Astrocyte (in vitro differentiated cells and primary cell): Measurements from ENCODE around the gene GPR158. TPM values are rescaled to one million over a fixed set of nuclear protein-coding genes. Genes with fewer than 3 reads are reported as not detected.

ENCODE experiments used
- DNase-seq: peaks from one replicate; pipeline ENCODE4 v3.0.0-alpha.2; 2010; ENCODE audit warnings: low read depth
- FAIRE-seq: peaks from 2 replicates; lab custom pipeline; 2011; peaks lifted over from hg19 to GRCh38; lab: Jason Lieb, UNC
- H2AFZ ChIP-seq: 2 replicates; pipeline ENCODE4 v1.6.0; 2012; ENCODE audit warnings: low read depth, low read length, inconsistent platforms
- H3K27ac ChIP-seq: 2 replicates; pipeline ENCODE4 v1.5.1; 2011; ENCODE audit warnings: low read depth, low read length, inconsistent platforms
- H3K27me3 ChIP-seq: 2 replicates; pipeline ENCODE4 v1.6.0; 2011; ENCODE audit warnings: low read length, inconsistent platforms; ENCODE audit not compliant: insufficient read depth
- H3K36me3 ChIP-seq: 2 replicates; pipeline ENCODE4 v1.5.1; 2011; ENCODE audit warnings: low read length, inconsistent platforms; ENCODE audit not compliant: insufficient read depth
- H3K4me1 ChIP-seq: 2 replicates; pipeline ENCODE4 v1.5.1; 2011; ENCODE audit warnings: low read length, inconsistent platforms; ENCODE audit not compliant: insufficient read depth
- H3K4me2 ChIP-seq: 2 replicates; pipeline ENCODE4 v1.6.0; 2012; ENCODE audit warnings: low read length, inconsistent platforms
- H3K4me3 ChIP-seq: 2 replicates; pipeline ENCODE4 v1.5.1; 2011; ENCODE audit warnings: low read depth, mild to moderate bottlenecking, low read length, inconsistent platforms; ENCODE audit not compliant: insufficient read depth
- H3K79me2 ChIP-seq: 2 replicates; pipeline ENCODE4 v1.6.0; 2012; ENCODE audit warnings: mild to moderate bottlenecking, low read length, inconsistent platforms; ENCODE audit not compliant: insufficient read depth
- H3K9ac ChIP-seq: 2 replicates; pipeline ENCODE4 v1.6.0; 2012; ENCODE audit warnings: mild to moderate bottlenecking, low read length, inconsistent platforms
- H3K9me3 ChIP-seq: 2 replicates; pipeline ENCODE4 v1.5.1; 2012; ENCODE audit warnings: low read depth, mild to moderate bottlenecking, low read length, inconsistent platforms; ENCODE audit not compliant: insufficient read depth
- H4K20me1 ChIP-seq: 2 replicates; pipeline ENCODE4 v1.6.0; 2012; ENCODE audit warnings: low read length, inconsistent platforms; ENCODE audit not compliant: insufficient read depth
- H3K27ac Mint-ChIP-seq: one replicate; pipeline ENCODE4 v1.8.0; 2021; ENCODE audit warnings: mild to moderate bottlenecking, mixed read lengths; ENCODE audit not compliant: unreplicated experiment
- H3K27me3 Mint-ChIP-seq: one replicate; pipeline ENCODE4 v1.8.0; 2021; ENCODE audit warnings: low read depth, mixed read lengths; ENCODE audit not compliant: unreplicated experiment
- H3K36me3 Mint-ChIP-seq: one replicate; pipeline ENCODE4 v1.8.0; 2021; ENCODE audit warnings: low read depth, mixed read lengths; ENCODE audit not compliant: unreplicated experiment
- H3K4me1 Mint-ChIP-seq: one replicate; pipeline ENCODE4 v1.8.0; 2021; ENCODE audit warnings: low read depth, mixed read lengths; ENCODE audit not compliant: unreplicated experiment
- H3K4me3 Mint-ChIP-seq: one replicate; pipeline ENCODE4 v1.8.0; 2021; ENCODE audit warnings: mild to moderate bottlenecking, moderate library complexity, mixed read lengths; ENCODE audit not compliant: unreplicated experiment
- H3K9me3 Mint-ChIP-seq: one replicate; pipeline ENCODE4 v1.8.0; 2021; ENCODE audit warnings: mild to moderate bottlenecking, mixed read lengths; ENCODE audit not compliant: unreplicated experiment
- EZH2 ChIP-seq: IDR thresholded peaks from 2 replicates; pipeline ENCODE4 v1.6.1; 2012; ENCODE audit warnings: mild to moderate bottlenecking, low read length, inconsistent platforms; ENCODE audit not compliant: insufficient read depth
- total RNA-seq: library from RNA; stranded (reverse); gene quantifications from 2 replicates; pipeline ENCODE4 v1.2.1, GENCODE V29; 2021
- TF ChIP-seq, protein P1 (sequence below): IDR thresholded peaks from 2 replicates; pipeline ENCODE4 v1.5.1; 2011; ENCODE audit warnings: low read depth, mild to moderate bottlenecking, inconsistent platforms, low read length, moderate library complexity; ENCODE audit not compliant: insufficient read depth

The GPR158 gene
- total RNA-seq, 1 donor from 2014 or later = 0.27 TPM

GRCh38 chr10:25642721-25643120 is 467.9 kb downstream of the GPR158 start:
- no peak for DNase-seq
- no peak overlapping the region for H2AFZ ChIP-seq
- H3K27me3 ChIP-seq = no peaks in the 10 kb centered on the region
- no peak overlapping the region for H3K9ac ChIP-seq
- no peak for FAIRE-seq
- H3K9me3 ChIP-seq = no peaks in the 10 kb centered on the region
- Mint-ChIP-seq H3K9me3 (no peaks in the 10 kb centered on the region), H3K27me3 (no peaks in the 10 kb centered on the region), H3K36me3 (no peaks in the 10 kb centered on the region), H3K27ac (no peak overlapping the region), H3K4me3 (no peak overlapping the region), H3K4me1 (peaks cover 3% of the 10 kb centered on the region)
- no peak overlapping the region for H3K27ac ChIP-seq
- H3K36me3 ChIP-seq = no peaks in the 10 kb centered on the region
- no peak overlapping the region for H3K4me3 ChIP-seq
- no peak for TF ChIP-seq EZH2
- TF ChIP-seq, protein P1, sequence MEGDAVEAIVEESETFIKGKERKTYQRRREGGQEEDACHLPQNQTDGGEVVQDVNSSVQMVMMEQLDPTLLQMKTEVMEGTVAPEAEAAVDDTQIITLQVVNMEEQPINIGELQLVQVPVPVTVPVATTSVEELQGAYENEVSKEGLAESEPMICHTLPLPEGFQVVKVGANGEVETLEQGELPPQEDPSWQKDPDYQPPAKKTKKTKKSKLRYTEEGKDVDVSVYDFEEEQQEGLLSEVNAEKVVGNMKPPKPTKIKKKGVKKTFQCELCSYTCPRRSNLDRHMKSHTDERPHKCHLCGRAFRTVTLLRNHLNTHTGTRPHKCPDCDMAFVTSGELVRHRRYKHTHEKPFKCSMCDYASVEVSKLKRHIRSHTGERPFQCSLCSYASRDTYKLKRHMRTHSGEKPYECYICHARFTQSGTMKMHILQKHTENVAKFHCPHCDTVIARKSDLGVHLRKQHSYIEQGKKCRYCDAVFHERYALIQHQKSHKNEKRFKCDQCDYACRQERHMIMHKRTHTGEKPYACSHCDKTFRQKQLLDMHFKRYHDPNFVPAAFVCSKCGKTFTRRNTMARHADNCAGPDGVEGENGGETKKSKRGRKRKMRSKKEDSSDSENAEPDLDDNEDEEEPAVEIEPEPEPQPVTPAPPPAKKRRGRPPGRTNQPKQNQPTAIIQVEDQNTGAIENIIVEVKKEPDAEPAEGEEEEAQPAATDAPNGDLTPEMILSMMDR = no peak
- no peaks in the 10 kb centered on the region for H3K4me1 ChIP-seq
- H4K20me1 ChIP-seq = no peaks in the 10 kb centered on the region
- no peak overlapping the region for H3K4me2 ChIP-seq
- no peaks in the 10 kb centered on the region for H3K79me2 ChIP-seq

- Histone ChIP-seq H3K79me2 (no peaks in the 10 kb centered on the region), H3K4me1 (no peaks in the 10 kb centered on the region), H3K9me3 (no peaks in the 10 kb centered on the region), H3K27ac (no peak overlapping the region), H4K20me1 (no peaks in the 10 kb centered on the region), H3K4me3 (no peak overlapping the region), H3K4me2 (no peak overlapping the region), H3K36me3 (no peaks in the 10 kb centered on the region), H3K27me3 (no peaks in the 10 kb centered on the region), H2AFZ (no peak overlapping the region), H3K9ac (no peak overlapping the region)
- FAIRE-seq (no peak), DNase-seq (no peak)
- Mint-ChIP-seq H3K4me3 (no peak overlapping the region), H3K27ac (no peak overlapping the region), H3K4me1 (peaks cover 2% of the 10 kb centered on the region), H3K27me3 (no peaks in the 10 kb centered on the region), H3K9me3 (no peaks in the 10 kb centered on the region), H3K36me3 (no peaks in the 10 kb centered on the region)
- no peak for TF ChIP-seq EZH2
Measured at GRCh38 chr10:25646371-25646770, 471.6 kb downstream of the GPR158 start.

DNA sequence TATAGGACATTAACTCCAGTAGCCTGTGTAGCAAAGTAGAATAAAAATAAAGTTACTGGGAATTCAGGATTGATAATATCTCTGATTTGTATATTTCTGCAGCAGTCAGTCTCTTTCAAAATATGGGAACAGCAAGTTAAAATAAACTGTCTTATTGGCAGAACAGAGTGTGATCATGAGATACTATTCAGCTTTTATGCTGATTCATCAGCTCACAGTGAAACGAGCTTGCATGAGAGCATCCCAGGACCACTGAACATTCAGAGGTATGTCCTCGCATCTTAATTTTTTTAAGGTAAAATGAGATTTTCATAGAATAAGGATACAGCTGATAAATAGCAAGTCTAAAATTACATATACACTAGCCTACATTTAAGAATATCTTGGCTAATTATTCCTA is 476.7 kb downstream of the GPR158 start:
- no peaks in the 10 kb centered on the region for H3K9me3 ChIP-seq
- no peaks in the 10 kb centered on the region for H3K27me3 ChIP-seq
- no peaks in the 10 kb centered on the region for H4K20me1 ChIP-seq
- H2AFZ ChIP-seq = no peak overlapping the region
- no peak for TF ChIP-seq EZH2
- TF ChIP-seq, protein P1 = no peak
- Mint-ChIP-seq H3K36me3 (no peaks in the 10 kb centered on the region), H3K27ac (no peak overlapping the region), H3K27me3 (no peaks in the 10 kb centered on the region), H3K4me1 (no peaks in the 10 kb centered on the region), H3K4me3 (no peak overlapping the region), H3K9me3 (no peaks in the 10 kb centered on the region)
- H3K4me1 ChIP-seq = no peaks in the 10 kb centered on the region
- no peak overlapping the region for H3K27ac ChIP-seq
- H3K4me2 ChIP-seq = no peak overlapping the region
- DNase-seq (no peak), FAIRE-seq (no peak)
- no peaks in the 10 kb centered on the region for H3K79me2 ChIP-seq
- no peak overlapping the region for H3K9ac ChIP-seq
- no peak overlapping the region for H3K4me3 ChIP-seq
- no peaks in the 10 kb centered on the region for H3K36me3 ChIP-seq

Other genes with a start within 250 kb of the GPR158 start
- 9.1 and 10.6 TPM in 2 replicates for gene PRTFDC1, start 222.4 kb upstream of the GPR158 start, total RNA-seq
- 0.22 and 0.34 TPM in 2 replicates for gene ENKUR, start 158.8 kb upstream of the GPR158 start, total RNA-seq
- gene THNSL1, start 158.4 kb upstream of the GPR158 start, total RNA-seq = 2.7 and 3.1 TPM in 2 replicates